DND-41 (cell line): ENCODE data around the gene NLRP3.

Source experiments
- ATAC-seq: fragments of 200-7000 bp; cut with Tn5 transposase; 3 replicates; pipeline ENCODE4 v1.9.1; 2021; ENCODE audit warnings: low read depth; ENCODE audit not compliant: insufficient read depth
- DNase-seq: peaks from one replicate; pipeline ENCODE4 v3.0.0-alpha.2; 2020
- H2AFZ ChIP-seq: 2 replicates; pipeline ENCODE4 v1.6.0; 2012; ENCODE audit warnings: low read depth, low read length
- H3K27ac ChIP-seq: 2 replicates; pipeline ENCODE4 v1.5.1; 2012; ENCODE audit warnings: low read length, inconsistent platforms
- H3K27me3 ChIP-seq: fragments of 200-600 bp; sonication (generic); 2 replicates; pipeline ENCODE4 v1.6.0; 2012; ENCODE audit warnings: low read length, mild to moderate bottlenecking, inconsistent platforms; ENCODE audit not compliant: insufficient read depth, poor library complexity
- H3K36me3 ChIP-seq: 2 replicates; pipeline ENCODE4 v1.5.1; 2012; ENCODE audit warnings: low read length, inconsistent platforms; ENCODE audit not compliant: insufficient read depth
- H3K4me1 ChIP-seq: 2 replicates; pipeline ENCODE4 v1.5.1; 2012; ENCODE audit warnings: mild to moderate bottlenecking, low read length; ENCODE audit not compliant: insufficient read depth
- H3K4me2 ChIP-seq: 2 replicates; pipeline ENCODE4 v1.6.0; 2012; ENCODE audit warnings: mild to moderate bottlenecking, moderate library complexity, low read length, inconsistent platforms; ENCODE audit not compliant: insufficient read depth
- H3K4me3 ChIP-seq, 2 experiments: fragments of 200-600 bp in 1 of 2; shearing (Covaris generic) in 1 of 2; 2 replicates each; pipeline ENCODE4 v1.5.1; 2012 to 2016; ENCODE audit warnings: inconsistent platforms in 2 of 2, low read length in 2 of 2, mild to moderate bottlenecking in 2 of 2, low read depth in 1 of 2, moderate library complexity in 1 of 2
- H3K79me2 ChIP-seq: 2 replicates; pipeline ENCODE4 v1.6.0; 2012; ENCODE audit warnings: low read length, inconsistent platforms; ENCODE audit not compliant: insufficient read depth
- H3K9ac ChIP-seq: 2 replicates; pipeline ENCODE4 v1.6.0; 2012; ENCODE audit warnings: low read depth, mild to moderate bottlenecking, inconsistent platforms, low read length, moderate library complexity
- H3K9me3 ChIP-seq: 2 replicates; pipeline ENCODE4 v1.5.1; 2012; ENCODE audit warnings: low read length, moderate library complexity, mild to moderate bottlenecking, inconsistent platforms; ENCODE audit not compliant: insufficient read depth, severe bottlenecking
- H4K20me1 ChIP-seq: 2 replicates; pipeline ENCODE4 v1.6.0; 2012; ENCODE audit warnings: low read length; ENCODE audit not compliant: insufficient read depth
- EZH2 ChIP-seq: IDR thresholded peaks from 3 replicates; pipeline ENCODE4 v1.6.1; 2012; ENCODE audit warnings: borderline replicate concordance, low read depth, mild to moderate bottlenecking, moderate library complexity, low read length, inconsistent platforms; ENCODE audit not compliant: severe bottlenecking
- TF ChIP-seq, protein P1 (sequence below): IDR thresholded peaks from 2 replicates; pipeline ENCODE4 v1.5.1; 2012; ENCODE audit warnings: borderline replicate concordance, low read length, moderate library complexity, mild to moderate bottlenecking; ENCODE audit not compliant: poor library complexity, severe bottlenecking; ENCODE audit errors: extremely low read depth

Gene NLRP3

DNA sequence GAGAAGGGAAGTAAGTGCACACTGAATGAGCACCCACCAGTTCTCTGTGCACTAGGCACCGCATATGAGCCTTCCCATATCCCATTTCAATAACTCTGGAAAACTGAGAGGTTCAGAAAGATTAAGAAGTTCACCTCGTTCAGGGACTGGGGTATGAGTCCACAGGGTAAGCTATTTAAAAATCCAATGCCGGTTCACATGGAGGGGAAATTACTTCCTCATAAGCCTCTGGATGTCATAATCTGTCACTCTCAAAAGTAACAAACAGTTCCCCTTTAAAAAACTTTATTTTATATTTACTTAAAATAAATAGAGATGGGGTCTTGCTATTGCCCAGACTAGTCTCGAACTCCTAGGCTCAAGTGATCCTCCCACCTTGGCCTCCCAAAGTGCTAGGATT, 40.0 kb downstream of the NLRP3 start:
- Histone ChIP-seq H3K27ac (no peak overlapping the region), H3K9me3 (no peaks in the 10 kb centered on the region), H3K27me3 (peaks cover 10% of the 10 kb centered on the region), H3K79me2 (no peaks in the 10 kb centered on the region), H3K4me1 (no peaks in the 10 kb centered on the region), H4K20me1 (no peaks in the 10 kb centered on the region), H3K9ac (no peak overlapping the region), H3K4me2 (no peak overlapping the region), H2AFZ (no peak overlapping the region), H3K4me3 (no peak overlapping the region), H3K36me3 (no peaks in the 10 kb centered on the region)
- DNase-seq (no peak), ATAC-seq (no peak)
- no peak for TF ChIP-seq EZH2
- TF ChIP-seq, protein P1, sequence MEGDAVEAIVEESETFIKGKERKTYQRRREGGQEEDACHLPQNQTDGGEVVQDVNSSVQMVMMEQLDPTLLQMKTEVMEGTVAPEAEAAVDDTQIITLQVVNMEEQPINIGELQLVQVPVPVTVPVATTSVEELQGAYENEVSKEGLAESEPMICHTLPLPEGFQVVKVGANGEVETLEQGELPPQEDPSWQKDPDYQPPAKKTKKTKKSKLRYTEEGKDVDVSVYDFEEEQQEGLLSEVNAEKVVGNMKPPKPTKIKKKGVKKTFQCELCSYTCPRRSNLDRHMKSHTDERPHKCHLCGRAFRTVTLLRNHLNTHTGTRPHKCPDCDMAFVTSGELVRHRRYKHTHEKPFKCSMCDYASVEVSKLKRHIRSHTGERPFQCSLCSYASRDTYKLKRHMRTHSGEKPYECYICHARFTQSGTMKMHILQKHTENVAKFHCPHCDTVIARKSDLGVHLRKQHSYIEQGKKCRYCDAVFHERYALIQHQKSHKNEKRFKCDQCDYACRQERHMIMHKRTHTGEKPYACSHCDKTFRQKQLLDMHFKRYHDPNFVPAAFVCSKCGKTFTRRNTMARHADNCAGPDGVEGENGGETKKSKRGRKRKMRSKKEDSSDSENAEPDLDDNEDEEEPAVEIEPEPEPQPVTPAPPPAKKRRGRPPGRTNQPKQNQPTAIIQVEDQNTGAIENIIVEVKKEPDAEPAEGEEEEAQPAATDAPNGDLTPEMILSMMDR: no peak

DNA sequence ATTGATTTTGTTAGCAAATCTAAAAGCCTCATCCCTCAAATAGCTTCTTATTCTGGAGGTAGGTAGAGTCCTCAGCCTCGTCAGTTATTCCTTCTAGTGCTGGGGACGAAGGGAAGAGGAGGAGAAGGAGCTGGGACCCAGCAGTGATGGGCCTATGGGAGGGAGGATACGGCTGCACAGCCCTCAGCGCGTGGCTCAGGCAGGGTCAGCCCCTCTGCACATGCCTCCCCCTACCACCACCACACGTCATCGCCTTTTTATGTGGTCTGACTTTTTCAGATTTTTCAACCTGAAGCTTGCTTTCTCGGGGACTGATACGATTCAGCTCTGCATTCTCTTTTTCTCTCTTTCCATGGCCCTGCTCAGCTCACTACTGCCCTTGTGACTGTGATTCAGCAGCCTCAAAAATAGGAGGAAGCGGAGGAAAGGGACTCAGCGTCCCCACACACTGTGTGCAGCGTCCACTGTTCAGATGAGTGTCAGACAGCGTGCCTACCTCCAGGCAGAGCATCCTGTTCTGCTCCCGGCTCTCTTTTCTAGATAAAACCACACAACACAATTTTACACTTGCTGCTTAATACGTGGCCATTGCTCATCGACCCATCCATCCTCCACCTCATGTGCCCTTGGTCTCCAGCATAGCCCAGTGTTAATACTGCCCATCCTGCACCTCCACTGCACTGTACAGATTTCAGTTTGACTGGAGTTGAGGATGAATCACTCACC, 41.1 kb downstream of the NLRP3 start:
- H3K36me3 ChIP-seq: no peaks in the 10 kb centered on the region
- no peaks in the 10 kb centered on the region for H3K4me1 ChIP-seq
- H3K9me3 ChIP-seq: no peaks in the 10 kb centered on the region
- H3K27me3 ChIP-seq: peaks cover 10% of the 10 kb centered on the region
- TF ChIP-seq EZH2: no peak
- TF ChIP-seq, protein P1: no peak
- DNase-seq (no peak), ATAC-seq (peak; percentile 55)
- H3K4me3 ChIP-seq: no peak overlapping the region
- H4K20me1 ChIP-seq: no peaks in the 10 kb centered on the region
- no peak overlapping the region for H3K27ac ChIP-seq
- H3K4me2 ChIP-seq: no peak overlapping the region
- no peak overlapping the region for H2AFZ ChIP-seq
- H3K9ac ChIP-seq: no peak overlapping the region
- no peaks in the 10 kb centered on the region for H3K79me2 ChIP-seq

DNA sequence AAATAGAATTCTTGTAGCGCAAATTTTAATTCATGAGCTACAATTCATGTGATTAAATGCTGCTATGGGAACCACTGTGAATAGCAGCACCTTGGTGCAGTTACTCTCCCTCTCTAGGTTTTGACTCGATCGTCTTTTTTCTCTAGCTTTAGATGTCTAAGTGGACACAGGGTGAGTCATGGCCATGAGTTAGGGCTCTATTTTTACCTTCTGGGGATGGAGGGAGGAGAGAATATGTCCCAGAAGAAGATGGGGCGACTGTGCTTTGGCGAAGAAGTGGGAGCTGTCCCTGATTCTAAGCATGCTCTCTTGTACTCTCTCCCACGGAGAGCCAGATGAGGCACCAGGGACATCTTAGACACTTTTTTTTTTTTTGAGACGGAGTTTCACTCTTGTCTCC, 43.5 kb downstream of the NLRP3 start:
- ATAC-seq (no peak), DNase-seq (no peak)
- H3K27me3 ChIP-seq: peaks cover 10% of the 10 kb centered on the region
- no peaks in the 10 kb centered on the region for H4K20me1 ChIP-seq
- H3K9ac ChIP-seq: no peak overlapping the region
- H3K4me1 ChIP-seq: no peaks in the 10 kb centered on the region
- H2AFZ ChIP-seq: no peak overlapping the region
- no peak overlapping the region for H3K27ac ChIP-seq
- H3K4me3 ChIP-seq: no peak overlapping the region
- TF ChIP-seq EZH2: no peak
- TF ChIP-seq, protein P1: no peak
- no peaks in the 10 kb centered on the region for H3K36me3 ChIP-seq
- H3K4me2 ChIP-seq: no peak overlapping the region
- H3K79me2 ChIP-seq: no peaks in the 10 kb centered on the region
- H3K9me3 ChIP-seq: no peaks in the 10 kb centered on the region
